ENCODE results near the gene SERTM1.

The SERTM1 gene

DNA sequence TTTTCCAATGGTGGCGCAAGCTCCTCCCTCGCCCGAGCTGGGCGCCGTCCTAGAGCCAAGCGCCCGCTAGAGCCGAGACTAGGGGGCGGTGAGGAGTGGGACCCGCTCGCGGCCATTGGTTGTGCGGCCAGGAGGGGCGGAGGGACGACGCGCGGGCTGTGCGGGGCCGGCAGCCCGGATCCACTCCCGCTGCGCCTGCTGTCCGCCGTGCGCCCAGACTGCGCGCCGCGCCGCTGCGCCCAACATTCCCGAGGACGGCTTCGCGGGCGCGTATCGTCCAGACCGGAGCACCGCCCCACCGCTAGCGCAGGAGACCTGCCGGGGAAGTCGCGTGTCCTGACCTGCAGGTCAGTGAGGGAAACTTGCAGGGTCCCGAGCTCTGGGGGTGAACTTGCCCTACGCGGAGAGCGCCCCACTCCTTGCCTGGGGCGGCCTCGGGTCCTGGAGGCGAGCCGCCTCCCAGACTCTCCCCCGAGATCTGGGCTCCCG, at the start of gene SERTM1:
SERTM1 (plus strand) TSS at position 183 of the 489 bp plus-strand sequence. CDS start 21,059 bp downstream, outside the sequence.
- Mint-ChIP-seq H3K4me3 (no peak within 1 kb of the TSS), H3K4me1 (ENCODE audit: low read depth) (peaks cover 5% of the 10 kb centered on the region), H3K36me3 (ENCODE audit: low read depth) (no peaks in the 10 kb centered on the region), H3K27ac (no peak within 1 kb of the TSS), H3K9me3 (peaks cover 4% of the 10 kb centered on the region), H3K27me3 (peaks cover 48% of the 10 kb centered on the region)

DNA sequence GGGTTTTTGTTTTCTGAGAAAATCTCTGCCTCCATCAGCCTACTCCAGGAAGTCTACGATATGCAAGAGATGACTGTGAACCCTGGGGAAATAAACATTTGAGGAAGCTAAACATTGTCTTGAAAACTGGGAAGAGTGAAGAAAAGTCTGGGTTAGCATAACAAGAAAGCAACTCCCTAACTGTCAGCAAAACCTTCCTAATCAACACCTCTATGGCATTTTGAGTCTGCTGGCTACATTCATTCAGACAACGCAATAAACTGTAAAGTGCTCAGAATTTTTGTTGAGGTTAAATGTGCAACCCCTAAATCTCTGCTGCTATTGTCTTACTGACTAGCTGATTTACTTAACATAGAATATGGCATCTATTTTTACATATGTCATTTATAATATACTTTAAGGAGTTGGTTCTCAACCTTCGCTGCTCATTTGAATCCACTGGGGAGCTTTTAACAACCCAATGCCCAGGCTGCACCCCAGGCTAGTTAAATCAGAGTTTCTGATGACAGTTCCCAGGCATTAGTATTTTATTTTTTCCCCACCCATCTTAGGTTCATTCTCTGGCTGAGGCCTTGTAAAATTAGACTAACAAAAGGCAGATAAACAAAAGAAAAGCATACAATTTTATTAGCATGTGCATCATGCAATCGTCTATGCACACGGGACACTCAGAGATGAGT, 45.3 kb upstream of the SERTM1 start:
- no peak overlapping the region for H3K27ac Mint-ChIP-seq
- H3K4me1 Mint-ChIP-seq (ENCODE audit: low read depth), result no peaks in the 10 kb centered on the region
- no peaks in the 10 kb centered on the region for H3K36me3 Mint-ChIP-seq (ENCODE audit: low read depth)
- H3K4me3 Mint-ChIP-seq, result no peak overlapping the region
- H3K27me3 Mint-ChIP-seq, result no peaks in the 10 kb centered on the region
- H3K9me3 Mint-ChIP-seq, result no peaks in the 10 kb centered on the region

DNA sequence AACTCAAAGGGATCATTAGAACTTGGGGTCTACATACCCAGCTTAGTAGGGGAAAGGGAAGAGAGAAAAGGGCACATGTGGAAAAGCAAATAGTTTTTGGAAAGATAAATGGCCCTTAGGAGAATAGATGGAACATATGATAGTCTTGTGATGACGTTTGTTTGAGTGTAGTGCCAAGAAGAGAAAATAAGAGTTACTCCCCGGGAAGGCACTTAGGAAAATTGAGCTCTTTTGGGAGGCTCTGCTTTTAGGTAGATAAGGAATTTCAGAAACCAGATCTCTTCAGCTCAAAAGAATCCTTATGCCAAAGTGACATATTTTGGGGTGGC, 44.8 kb upstream of the SERTM1 start:
- no peaks in the 10 kb centered on the region for H3K4me1 Mint-ChIP-seq (ENCODE audit: low read depth)

DNA sequence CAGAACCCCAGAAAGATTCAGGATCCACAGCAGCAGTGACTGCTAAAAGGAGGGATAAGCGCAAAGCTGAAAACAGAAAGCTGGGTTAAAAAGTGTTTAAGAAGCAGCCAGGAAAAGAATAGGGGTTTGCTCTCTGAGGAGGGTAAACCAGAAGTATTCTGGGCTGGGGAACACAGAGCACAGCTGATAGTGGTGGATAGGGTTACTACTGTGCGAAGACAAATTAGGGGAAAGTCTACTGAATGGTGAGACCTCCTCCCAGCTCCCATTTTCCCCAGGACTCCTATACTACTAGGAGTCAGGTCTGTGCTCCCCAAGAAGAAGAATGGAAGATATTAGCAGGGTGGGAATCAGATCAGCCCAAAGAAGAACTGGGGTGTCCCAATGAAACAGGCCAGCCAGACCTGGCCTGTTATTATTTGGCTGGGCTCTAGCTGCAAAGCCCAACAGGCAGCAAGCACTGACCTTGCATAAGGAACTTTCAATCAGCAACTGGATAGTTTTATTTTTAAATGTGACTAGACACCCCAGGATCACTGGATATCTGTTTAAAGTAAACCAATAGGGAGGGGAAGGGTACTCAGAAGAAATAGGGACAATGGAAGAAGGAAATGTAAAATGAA, 43.5 kb upstream of the SERTM1 start:
- H3K4me3 Mint-ChIP-seq, result no peak overlapping the region
- H3K27me3 Mint-ChIP-seq, result no peaks in the 10 kb centered on the region
- no peaks in the 10 kb centered on the region for H3K36me3 Mint-ChIP-seq (ENCODE audit: low read depth)
- no peaks in the 10 kb centered on the region for H3K9me3 Mint-ChIP-seq
- H3K4me1 Mint-ChIP-seq (ENCODE audit: low read depth), result no peaks in the 10 kb centered on the region
- no peak overlapping the region for H3K27ac Mint-ChIP-seq

More for the DNA sequence above, 44.8 kb upstream of the SERTM1 start:
- Mint-ChIP-seq H3K27me3 (no peaks in the 10 kb centered on the region), H3K9me3 (no peaks in the 10 kb centered on the region), H3K27ac (no peak overlapping the region), H3K4me3 (no peak overlapping the region), H3K36me3 (ENCODE audit: low read depth) (no peaks in the 10 kb centered on the region)

DNA sequence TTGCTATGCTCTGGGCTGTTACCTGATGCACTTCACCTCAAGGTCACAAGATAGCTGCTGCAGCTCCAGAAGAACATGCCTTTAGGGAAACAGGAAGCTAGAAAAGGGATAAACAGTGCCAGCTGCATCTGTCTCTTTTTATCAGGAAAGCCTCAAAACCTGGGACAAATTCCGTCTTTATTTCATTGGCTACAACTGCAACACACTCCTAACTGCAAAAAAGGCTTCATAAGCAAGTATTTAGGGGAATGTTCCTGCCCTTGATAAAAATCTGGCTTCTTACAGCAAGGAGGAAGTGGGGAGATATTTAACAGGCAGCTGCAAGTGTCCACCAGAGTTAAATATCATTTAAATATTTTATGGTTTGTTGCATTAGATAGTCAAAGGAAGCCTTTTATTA, 34.2 kb upstream of the SERTM1 start:
- H3K27me3 Mint-ChIP-seq, result no peaks in the 10 kb centered on the region
- no peak overlapping the region for H3K27ac Mint-ChIP-seq
- no peaks in the 10 kb centered on the region for H3K9me3 Mint-ChIP-seq
- no peak overlapping the region for H3K4me3 Mint-ChIP-seq
- H3K36me3 Mint-ChIP-seq (ENCODE audit: low read depth), result no peaks in the 10 kb centered on the region
- no peaks in the 10 kb centered on the region for H3K4me1 Mint-ChIP-seq (ENCODE audit: low read depth)

DNA sequence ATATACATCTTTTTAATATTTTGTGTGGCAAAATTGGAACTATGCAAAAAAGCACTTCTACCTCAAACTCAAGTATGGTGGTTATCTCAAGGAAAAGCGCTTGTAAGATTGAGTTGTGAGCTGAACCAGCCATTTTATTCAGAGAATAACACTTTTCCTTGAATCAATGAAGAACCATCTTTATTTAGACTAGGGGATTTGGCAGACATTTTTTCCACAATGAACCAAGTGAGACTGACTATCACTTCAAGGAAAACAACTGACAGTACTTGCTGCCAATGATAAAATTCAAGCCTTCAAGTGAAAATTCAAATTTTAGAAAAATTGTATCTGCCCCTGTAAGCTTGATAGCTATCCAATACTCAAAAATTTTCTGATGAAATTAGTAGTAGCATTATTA, 23.2 kb upstream of the SERTM1 start:
- peaks cover 8% of the 10 kb centered on the region for H3K9me3 Mint-ChIP-seq
- peaks cover 3% of the 10 kb centered on the region for H3K27me3 Mint-ChIP-seq
- H3K4me3 Mint-ChIP-seq, result no peak overlapping the region
- H3K36me3 Mint-ChIP-seq (ENCODE audit: low read depth), result no peaks in the 10 kb centered on the region
- H3K27ac Mint-ChIP-seq, result no peak overlapping the region
- H3K4me1 Mint-ChIP-seq (ENCODE audit: low read depth), result no peaks in the 10 kb centered on the region

DNA sequence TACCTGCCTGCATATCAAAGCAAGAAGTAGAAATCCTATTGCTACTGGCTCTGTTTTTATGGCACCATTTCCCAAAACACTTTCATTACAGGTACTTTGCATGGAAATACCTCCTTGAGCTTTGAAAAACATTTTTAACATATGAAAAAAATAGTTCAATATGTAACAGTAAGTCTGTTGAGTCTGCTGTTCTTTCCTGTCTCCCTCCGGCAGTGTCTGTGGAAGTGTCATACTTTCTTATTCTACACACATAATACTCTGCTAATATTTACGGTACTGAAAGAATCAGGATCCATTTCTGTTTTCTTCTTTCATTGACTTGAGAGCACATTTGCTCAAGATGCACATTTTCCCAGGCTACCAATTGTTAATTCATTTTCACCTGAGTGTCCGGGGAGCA, 8.2 kb upstream of the SERTM1 start:
- Mint-ChIP-seq H3K9me3 (peaks cover 8% of the 10 kb centered on the region), H3K4me1 (ENCODE audit: low read depth) (no peaks in the 10 kb centered on the region), H3K27ac (no peak overlapping the region), H3K4me3 (no peak overlapping the region), H3K36me3 (ENCODE audit: low read depth) (no peaks in the 10 kb centered on the region), H3K27me3 (peaks cover 20% of the 10 kb centered on the region)

DNA sequence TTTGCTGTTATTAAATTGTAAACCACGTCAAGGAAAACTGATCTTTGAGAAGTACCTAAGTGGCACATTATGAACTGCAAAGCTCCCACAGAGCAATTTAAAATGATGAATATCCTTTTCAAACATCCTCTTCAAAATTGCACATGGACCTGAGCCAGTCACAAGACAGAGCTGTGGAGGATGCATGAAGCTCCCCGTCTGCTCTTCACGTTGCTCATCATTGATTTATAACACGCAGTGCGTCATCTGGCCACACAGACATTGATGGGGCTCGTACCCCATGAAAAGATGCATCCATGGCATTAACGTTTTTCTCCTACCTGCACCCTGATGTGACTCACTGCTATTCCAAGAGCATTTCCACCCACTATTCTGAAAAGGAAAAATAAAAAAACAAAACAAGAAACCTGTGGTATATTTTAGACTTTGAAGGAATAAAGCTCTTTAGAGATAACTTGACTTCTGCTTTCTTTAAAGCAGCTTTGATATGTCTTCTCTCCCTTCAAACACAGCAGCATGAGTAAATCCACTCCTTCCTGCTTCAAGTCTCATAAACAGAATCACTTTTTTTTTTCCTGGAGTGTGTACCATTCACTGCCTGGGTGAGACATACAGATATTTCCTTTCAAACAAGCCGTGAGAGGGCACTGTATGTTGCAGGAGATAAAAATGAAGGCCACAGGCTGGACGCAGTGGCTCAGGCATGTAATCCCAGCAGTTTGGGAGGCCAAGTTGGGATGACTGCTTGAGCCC, 7.2 kb upstream of the SERTM1 start:
- no peaks in the 10 kb centered on the region for H3K36me3 Mint-ChIP-seq (ENCODE audit: low read depth)
- peaks cover 23% of the 10 kb centered on the region for H3K27me3 Mint-ChIP-seq
- peaks cover 8% of the 10 kb centered on the region for H3K9me3 Mint-ChIP-seq

DNA sequence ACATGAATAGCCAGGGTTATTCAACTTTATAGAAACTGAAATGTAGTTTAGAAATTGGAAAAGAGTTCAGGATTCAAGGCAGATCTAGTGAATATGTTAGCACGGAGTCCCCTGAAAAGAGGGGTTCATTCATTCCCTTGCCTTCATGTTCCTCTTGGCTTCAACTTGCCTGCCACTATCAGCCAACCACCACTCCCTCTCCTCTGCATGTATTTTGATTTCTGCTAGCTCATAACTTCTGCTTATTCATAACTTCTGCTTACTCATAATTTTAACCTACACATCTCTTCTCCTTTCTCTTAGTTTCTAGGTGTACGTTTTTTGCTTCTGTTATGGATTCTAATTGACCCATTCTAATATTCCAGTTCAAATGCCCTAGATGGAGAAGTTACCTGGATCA, 5.5 kb upstream of the SERTM1 start:
- no peaks in the 10 kb centered on the region for H3K36me3 Mint-ChIP-seq (ENCODE audit: low read depth)
- H3K4me1 Mint-ChIP-seq (ENCODE audit: low read depth), result no peaks in the 10 kb centered on the region
- peaks cover 8% of the 10 kb centered on the region for H3K9me3 Mint-ChIP-seq
- peaks cover 37% of the 10 kb centered on the region for H3K27me3 Mint-ChIP-seq
- no peak overlapping the region for H3K27ac Mint-ChIP-seq
- no peak overlapping the region for H3K4me3 Mint-ChIP-seq

More for the DNA sequence above, 7.2 kb upstream of the SERTM1 start:
- no peaks in the 10 kb centered on the region for H3K4me1 Mint-ChIP-seq (ENCODE audit: low read depth)
- H3K4me3 Mint-ChIP-seq, result no peak overlapping the region
- no peak overlapping the region for H3K27ac Mint-ChIP-seq

DNA sequence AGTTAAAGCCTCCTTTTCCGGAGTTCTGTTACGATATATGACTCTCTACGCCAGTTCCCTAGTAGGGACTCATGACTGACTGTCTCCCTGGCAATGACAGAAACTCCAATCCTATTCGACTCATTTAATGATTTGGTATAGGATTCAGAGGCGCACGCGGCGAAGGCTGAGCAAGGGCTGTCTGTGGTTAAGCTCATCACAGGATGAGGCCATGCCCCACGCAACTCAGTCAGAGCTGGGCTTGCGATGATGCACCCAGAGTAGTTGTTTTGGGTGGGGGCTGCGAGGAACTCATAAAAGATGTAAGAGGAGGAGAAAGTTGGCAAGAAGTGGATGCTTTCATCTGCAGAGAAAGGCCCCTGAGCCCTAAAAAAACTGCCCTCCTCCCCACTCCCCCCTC, 468 bp upstream of the SERTM1 start:
- Mint-ChIP-seq H3K36me3 (ENCODE audit: low read depth) (no peaks in the 10 kb centered on the region), H3K4me3 (no peak overlapping the region), H3K27me3 (peaks cover 54% of the 10 kb centered on the region), H3K4me1 (ENCODE audit: low read depth) (peaks cover 5% of the 10 kb centered on the region), H3K9me3 (peaks cover 8% of the 10 kb centered on the region), H3K27ac (no peak overlapping the region)

DNA sequence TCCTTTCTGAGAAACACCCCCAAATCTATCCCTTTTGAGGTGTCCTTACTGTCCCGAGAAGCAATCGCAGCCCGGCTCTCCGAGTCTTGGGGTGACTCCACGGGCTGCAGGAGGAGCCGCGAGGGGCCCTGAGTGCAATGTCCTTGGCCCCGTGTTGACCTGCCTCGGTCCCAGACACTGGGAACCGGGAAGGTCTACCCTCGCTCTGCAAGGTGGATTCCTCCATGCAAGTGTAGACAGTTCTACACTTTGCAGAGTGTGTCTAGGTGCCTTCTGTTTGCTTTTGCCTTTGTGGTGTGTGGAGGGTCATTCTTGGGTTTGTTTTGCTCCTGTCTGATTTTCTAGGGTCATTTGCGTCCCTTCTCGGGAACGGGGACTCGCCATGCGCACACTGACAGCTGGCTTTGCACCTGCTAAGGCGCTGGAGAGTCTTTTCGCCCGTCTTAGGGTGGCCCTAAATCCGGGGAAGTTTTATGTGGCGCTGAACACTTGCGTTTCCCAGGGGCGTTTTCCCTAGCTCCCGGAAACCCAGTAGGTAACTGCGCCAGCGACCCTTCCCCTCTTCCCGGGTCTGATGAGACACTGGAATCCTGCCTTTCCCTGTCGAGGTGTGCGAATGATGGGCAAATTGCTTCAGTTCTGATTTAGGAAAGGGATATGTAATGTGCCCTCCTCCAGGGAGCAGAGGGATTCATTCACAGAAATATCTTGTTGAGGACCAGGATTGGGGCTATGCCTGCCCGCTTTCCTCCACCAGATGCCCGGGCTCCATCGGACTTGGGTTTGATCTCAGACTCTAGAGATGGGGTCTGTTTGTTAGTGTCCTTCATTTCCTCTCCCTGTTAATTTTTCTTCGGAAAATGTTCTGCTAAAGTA, 755 bp downstream of the SERTM1 start:
- no peak overlapping the region for H3K4me3 Mint-ChIP-seq
- H3K36me3 Mint-ChIP-seq (ENCODE audit: low read depth), result no peaks in the 10 kb centered on the region
- peaks cover 45% of the 10 kb centered on the region for H3K27me3 Mint-ChIP-seq
- no peak overlapping the region for H3K27ac Mint-ChIP-seq
- peaks cover 5% of the 10 kb centered on the region for H3K4me1 Mint-ChIP-seq (ENCODE audit: low read depth)
- no peaks in the 10 kb centered on the region for H3K9me3 Mint-ChIP-seq

DNA sequence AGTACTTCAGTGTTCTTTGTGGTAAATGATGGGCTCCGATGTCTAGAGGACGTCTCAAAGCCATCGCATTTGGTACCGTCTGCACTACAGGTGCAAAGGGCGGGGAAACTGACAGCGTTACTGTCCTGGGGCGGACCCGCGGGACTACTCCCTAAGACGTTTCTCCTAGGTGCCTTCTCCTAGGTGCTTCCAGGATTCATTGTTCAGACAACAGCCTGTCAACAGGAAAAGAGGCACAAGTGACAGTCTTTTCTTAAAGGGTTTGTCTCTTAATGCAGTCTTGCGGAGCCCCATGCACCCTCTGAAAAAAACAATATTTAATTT, 1.4 kb downstream of the SERTM1 start:
- Mint-ChIP-seq H3K27ac (no peak overlapping the region), H3K4me3 (no peak overlapping the region), H3K27me3 (peaks cover 46% of the 10 kb centered on the region), H3K9me3 (no peaks in the 10 kb centered on the region), H3K36me3 (ENCODE audit: low read depth) (no peaks in the 10 kb centered on the region), H3K4me1 (ENCODE audit: low read depth) (peaks cover 5% of the 10 kb centered on the region)

DNA sequence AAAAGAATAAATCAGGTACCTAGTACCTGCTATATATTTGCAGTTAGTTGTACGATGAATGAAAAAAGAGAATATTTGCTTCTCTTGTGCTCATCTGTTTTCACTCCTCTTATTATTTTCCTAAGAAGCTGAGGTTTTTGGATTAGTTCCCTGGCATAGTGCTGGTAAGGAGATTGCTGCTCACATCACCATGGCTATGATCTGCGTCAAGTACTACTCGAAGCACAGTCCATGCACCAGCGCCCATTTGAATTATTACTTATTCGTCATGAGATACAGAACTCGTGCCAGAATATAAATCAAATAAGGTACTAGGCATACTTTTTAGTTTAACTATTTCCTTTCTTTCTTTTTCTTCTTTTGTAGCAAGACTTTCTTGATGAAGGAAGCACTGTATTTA, 7.1 kb downstream of the SERTM1 start:
- H3K27ac Mint-ChIP-seq, result no peak overlapping the region
- no peaks in the 10 kb centered on the region for H3K36me3 Mint-ChIP-seq (ENCODE audit: low read depth)
- peaks cover 19% of the 10 kb centered on the region for H3K27me3 Mint-ChIP-seq
- H3K9me3 Mint-ChIP-seq, result no peaks in the 10 kb centered on the region
- no peak overlapping the region for H3K4me3 Mint-ChIP-seq
- H3K4me1 Mint-ChIP-seq (ENCODE audit: low read depth), result no peaks in the 10 kb centered on the region

DNA sequence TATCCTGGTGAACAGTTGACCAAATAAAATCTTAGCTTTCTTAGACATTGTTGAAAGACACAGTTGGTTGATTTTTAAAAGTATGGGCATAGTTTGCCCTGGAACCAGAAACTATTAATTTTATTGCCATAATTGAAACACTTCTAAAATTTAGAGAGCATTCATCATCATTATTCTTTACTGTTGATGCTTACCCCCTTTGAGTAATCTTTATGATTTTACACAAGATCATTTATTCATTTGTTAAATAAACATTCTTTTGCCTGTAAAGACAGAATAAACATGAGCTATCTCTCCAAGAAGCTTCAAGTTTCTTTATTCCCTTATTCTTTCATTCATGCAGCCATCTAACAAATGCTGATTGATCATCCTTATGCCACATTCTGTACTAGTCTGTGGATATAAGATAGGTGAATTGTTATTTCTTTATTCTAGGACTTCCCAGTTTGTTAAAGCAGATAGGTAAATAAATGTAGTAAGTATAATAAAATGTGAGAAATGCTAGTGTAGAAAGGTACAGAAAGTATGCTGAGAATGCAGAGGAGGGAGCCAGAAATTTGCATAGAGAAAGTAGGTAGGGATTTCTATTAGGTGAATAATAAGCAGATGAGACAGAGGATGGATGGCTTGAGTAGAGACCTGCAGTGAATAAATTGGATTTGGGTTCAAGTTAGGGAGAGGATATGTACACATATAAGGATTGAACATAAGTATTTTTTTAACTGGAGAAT, 8.2 kb downstream of the SERTM1 start:
- Mint-ChIP-seq H3K36me3 (ENCODE audit: low read depth) (no peaks in the 10 kb centered on the region), H3K27ac (no peak overlapping the region), H3K4me1 (ENCODE audit: low read depth) (no peaks in the 10 kb centered on the region), H3K4me3 (no peak overlapping the region), H3K27me3 (peaks cover 15% of the 10 kb centered on the region), H3K9me3 (no peaks in the 10 kb centered on the region)

Measured in stimulated activated naive CD8-positive, alpha-beta T cell treated with anti-CD3 and anti-CD28 coated beads, Interleukin-15, Interleukin-2, amounts not matched to agents 100 ng/mL and 50 ng/mL, for 24 hours (primary cell).